ENCODE data around the gene COBL.

COBL gene

GRCh38 chr7:51027935-51028830 is 288.4 kb downstream of the COBL start:
- DNase-seq: no peak

- DNase-seq: no peak
These were observed 289.3 kb downstream of the COBL start for GRCh38 chr7:51027106-51027934.

GRCh38 chr7:51026341-51026740 is 290.3 kb downstream of the COBL start:
- DNase-seq: no peak

- DNase-seq: no peak
These were observed 290.9 kb downstream of the COBL start for GRCh38 chr7:51025668-51026067.

- DNase-seq: no peak
These were observed 291.7 kb downstream of the COBL start for GRCh38 chr7:51024867-51025266.

- no peak for DNase-seq
These were observed 293.1 kb downstream of the COBL start for GRCh38 chr7:51023547-51023946.

GRCh38 chr7:51022821-51023220 is 293.8 kb downstream of the COBL start:
- DNase-seq: no peak

GRCh38 chr7:51021906-51022570 is 294.6 kb downstream of the COBL start:
- no peak for DNase-seq

GRCh38 chr7:51020944-51021343 is 295.7 kb downstream of the COBL start:
- DNase-seq: no peak

- peak in 26 of 56 donors; percentile 11 to 77 (median 42) for DNase-seq
These were observed 296.4 kb downstream of the COBL start for GRCh38 chr7:51019891-51020870.

GRCh38 chr7:51019191-51019844 is 297.3 kb downstream of the COBL start:
- DNase-seq: no peak

GRCh38 chr7:51017576-51018535 is 298.8 kb downstream of the COBL start:
- DNase-seq: no peak

GRCh38 chr7:51016546-51016945 is 300.1 kb downstream of the COBL start:
- DNase-seq: no peak

GRCh38 chr7:51015581-51015980 is 301.0 kb downstream of the COBL start:
- DNase-seq: no peak

GRCh38 chr7:51014811-51015210 is 301.8 kb downstream of the COBL start:
- no peak for DNase-seq

- no peak for DNase-seq
These were observed 302.6 kb downstream of the COBL start for GRCh38 chr7:51013861-51014511.

GRCh38 chr7:51013218-51013786 is 303.3 kb downstream of the COBL start:
- no peak for DNase-seq

Measured in nucleus accumbens (tissue), 56 donors.